Measurements from ENCODE around the gene MRPL10. TPM values are rescaled to one million over a fixed set of nuclear protein-coding genes. Genes with fewer than 3 reads are reported as not detected.
A peak's percentile ranks its signal among the peaks of the same experiment; 100 is the strongest.

The MRPL10 gene
- total RNA-seq, 1 donor: 35.8 TPM

GRCh38 chr17:47811709-47812108, 19.6 kb downstream of the MRPL10 start:
- Histone ChIP-seq H4K20me1 (ENCODE audit: insufficient read depth, low read length) (peaks cover 36% of the 10 kb centered on the region), H3K4me3 (ENCODE audit: insufficient read depth, low read length) (no peak overlapping the region), H3K27me3 (ENCODE audit: insufficient read depth, low read length) (no peaks in the 10 kb centered on the region), H3K4me1 (ENCODE audit: insufficient read depth, low read length) (peaks cover 10% of the 10 kb centered on the region), H3K79me2 (ENCODE audit: insufficient read depth, low read length) (no peaks in the 10 kb centered on the region), H3K9me3 (ENCODE audit: low read depth, low read length) (no peaks in the 10 kb centered on the region), H3K27ac (ENCODE audit: low read depth, low read length) (no peak overlapping the region), H3K4me2 (ENCODE audit: insufficient read depth, low read length) (no peak overlapping the region), H3K36me3 (ENCODE audit: insufficient read depth, low read length) (peaks cover 36% of the 10 kb centered on the region), H2AFZ (ENCODE audit: low read length) (no peak overlapping the region)
- no peak for DNase-seq (ENCODE audit: insufficient read length, low spot score, missing footprints)
- no peak for TF ChIP-seq CTCF (IDR thresholded peaks at IDR 0.05; ENCODE audit: extremely low read depth, low read depth, low read length)

- peaks cover 10% of the 10 kb centered on the region for H3K4me1 ChIP-seq (ENCODE audit: insufficient read depth, low read length)
- no peaks in the 10 kb centered on the region for H3K79me2 ChIP-seq (ENCODE audit: insufficient read depth, low read length)
- no peak overlapping the region for H2AFZ ChIP-seq (ENCODE audit: low read length)
- no peak for TF ChIP-seq CTCF (IDR thresholded peaks at IDR 0.05; ENCODE audit: extremely low read depth, low read depth, low read length)
- no peak overlapping the region for H3K4me2 ChIP-seq (ENCODE audit: insufficient read depth, low read length)
- DNase-seq (ENCODE audit: insufficient read length, low spot score, missing footprints): no peak
- H3K27ac ChIP-seq (ENCODE audit: low read depth, low read length): peak overlapping the region; percentile 13
- peaks cover 36% of the 10 kb centered on the region for H4K20me1 ChIP-seq (ENCODE audit: insufficient read depth, low read length)
- H3K36me3 ChIP-seq (ENCODE audit: insufficient read depth, low read length): peaks cover 36% of the 10 kb centered on the region
- H3K4me3 ChIP-seq (ENCODE audit: insufficient read depth, low read length): no peak overlapping the region
- no peaks in the 10 kb centered on the region for H3K27me3 ChIP-seq (ENCODE audit: insufficient read depth, low read length)
- H3K9me3 ChIP-seq (ENCODE audit: low read depth, low read length): no peaks in the 10 kb centered on the region
Measured at GRCh38 chr17:47810901-47811635, 20.3 kb downstream of the MRPL10 start.

GRCh38 chr17:47810200-47810821, 21.0 kb downstream of the MRPL10 start:
- Histone ChIP-seq H3K36me3 (ENCODE audit: insufficient read depth, low read length) (peaks cover 36% of the 10 kb centered on the region), H3K4me1 (ENCODE audit: insufficient read depth, low read length) (peaks cover 10% of the 10 kb centered on the region), H2AFZ (ENCODE audit: low read length) (no peak overlapping the region), H3K9me3 (ENCODE audit: low read depth, low read length) (no peaks in the 10 kb centered on the region), H3K79me2 (ENCODE audit: insufficient read depth, low read length) (no peaks in the 10 kb centered on the region), H4K20me1 (ENCODE audit: insufficient read depth, low read length) (peaks cover 36% of the 10 kb centered on the region), H3K27me3 (ENCODE audit: insufficient read depth, low read length) (no peaks in the 10 kb centered on the region), H3K27ac (ENCODE audit: low read depth, low read length) (peak overlapping the region; percentile 13), H3K4me3 (ENCODE audit: insufficient read depth, low read length) (no peak overlapping the region), H3K4me2 (ENCODE audit: insufficient read depth, low read length) (no peak overlapping the region)
- DNase-seq (ENCODE audit: insufficient read length, low spot score, missing footprints): peak; percentile 98
- no peak for TF ChIP-seq CTCF (IDR thresholded peaks at IDR 0.05; ENCODE audit: extremely low read depth, low read depth, low read length)

- peak; percentile 48 for DNase-seq (ENCODE audit: insufficient read length, low spot score, missing footprints)
- no peaks in the 10 kb centered on the region for H3K9me3 ChIP-seq (ENCODE audit: low read depth, low read length)
- no peak overlapping the region for H3K27ac ChIP-seq (ENCODE audit: low read depth, low read length)
- TF ChIP-seq CTCF (IDR thresholded peaks at IDR 0.05; ENCODE audit: extremely low read depth, low read depth, low read length): no peak
- peaks cover 36% of the 10 kb centered on the region for H4K20me1 ChIP-seq (ENCODE audit: insufficient read depth, low read length)
- no peak overlapping the region for H2AFZ ChIP-seq (ENCODE audit: low read length)
- peaks cover 9% of the 10 kb centered on the region for H3K27me3 ChIP-seq (ENCODE audit: insufficient read depth, low read length)
- peaks cover 10% of the 10 kb centered on the region for H3K4me1 ChIP-seq (ENCODE audit: insufficient read depth, low read length)
- no peak overlapping the region for H3K4me3 ChIP-seq (ENCODE audit: insufficient read depth, low read length)
- no peak overlapping the region for H3K4me2 ChIP-seq (ENCODE audit: insufficient read depth, low read length)
- H3K79me2 ChIP-seq (ENCODE audit: insufficient read depth, low read length): no peaks in the 10 kb centered on the region
- H3K36me3 ChIP-seq (ENCODE audit: insufficient read depth, low read length): peaks cover 32% of the 10 kb centered on the region
Measured at GRCh38 chr17:47808830-47809480, 22.4 kb downstream of the MRPL10 start.

All from osteoblast (primary cell).